Fibroblast of peridontal ligament (primary cell): Measurements from ENCODE around the gene NCOA7.
"Not testable (repeated sequence)": the region's sequence is repeated elsewhere in the genome, so short reads cannot be mapped to it uniquely, and the experiment has no call there.

Experiments used
- DNase-seq: peaks from one replicate; pipeline ENCODE4 v3.0.0-alpha.2; 2010; ENCODE audit errors: extremely low read depth

NCOA7 gene

GRCh38 chr6:125754566-125754965 lies 36.2 kb upstream of the NCOA7 start:
- no peak for DNase-seq

GRCh38 chr6:125759184-125759902 lies 31.4 kb upstream of the NCOA7 start:
- DNase-seq = no peak

GRCh38 chr6:125759959-125760457 lies 30.8 kb upstream of the NCOA7 start:
- DNase-seq = no peak

GRCh38 chr6:125764121-125764671 lies 26.6 kb upstream of the NCOA7 start:
- DNase-seq = no peak

GRCh38 chr6:125765944-125766343 lies 24.8 kb upstream of the NCOA7 start:
- DNase-seq = no peak

GRCh38 chr6:125766641-125767040 lies 24.1 kb upstream of the NCOA7 start:
- DNase-seq = no peak

GRCh38 chr6:125769147-125769783 lies 21.5 kb upstream of the NCOA7 start:
- DNase-seq = no peak

GRCh38 chr6:125773387-125774341 lies 17.1 kb upstream of the NCOA7 start:
- no peak for DNase-seq

GRCh38 chr6:125776107-125776826 lies 14.5 kb upstream of the NCOA7 start:
- DNase-seq = not testable (repeated sequence)

GRCh38 chr6:125779924-125780539 lies 10.7 kb upstream of the NCOA7 start:
- DNase-seq = peak; percentile 98

- peak; percentile 81 for DNase-seq
Observed at GRCh38 chr6:125780540-125781313, 10.0 kb upstream of the NCOA7 start.

- DNase-seq = peak; percentile 49
Observed at GRCh38 chr6:125781314-125781868, 9.4 kb upstream of the NCOA7 start.

GRCh38 chr6:125784365-125784764 lies 6.4 kb upstream of the NCOA7 start:
- DNase-seq = peak; percentile 80

GRCh38 chr6:125787791-125788190 lies 3.0 kb upstream of the NCOA7 start:
- peak; percentile 80 for DNase-seq

GRCh38 chr6:125789167-125789566 lies 1.6 kb upstream of the NCOA7 start:
- DNase-seq = no peak

GRCh38 chr6:125789576-125790357 lies 993 bp upstream of the NCOA7 start:
- peak; percentile 55 for DNase-seq

- peak; percentile 64 for DNase-seq
Observed at GRCh38 chr6:125791151-125791819, 525 bp downstream of the NCOA7 start.

- DNase-seq = no peak
Observed at GRCh38 chr6:125791820-125792165, 1.0 kb downstream of the NCOA7 start.
